Ascending aorta (tissue), 2 donors: ENCODE results near the gene TBC1D20. TPM values are rescaled to one million over a fixed set of nuclear protein-coding genes. Genes with fewer than 3 reads are reported as not detected.
A peak's percentile ranks its signal among the peaks of the same experiment; 100 is the strongest.

Experiments used
- DNase-seq, 2 donors: peaks; one replicate each; pipeline ENCODE4 v3.0.0-alpha.2; 2019; ENCODE audit warnings: low spot score in 2 of 2
- H3K27ac ChIP-seq, 2 donors: fragments of 200-600 bp; sonication (generic); one replicate each; pipeline ENCODE4 v1.5.1; 2016 to 2017; ENCODE audit warnings: mild to moderate bottlenecking in 1 of 2
- H3K27me3 ChIP-seq: fragments of 200-600 bp; sonication (generic); one replicate; pipeline ENCODE4 v1.5.1; 2017
- H3K36me3 ChIP-seq, 2 donors: fragments of 200-600 bp; sonication (generic); one replicate each; pipeline ENCODE4 v1.5.1; 2016
- H3K4me1 ChIP-seq, 2 donors: fragments of 200-600 bp; sonication (generic); one replicate each; pipeline ENCODE4 v1.5.1; 2016 to 2017; ENCODE audit warnings: mild to moderate bottlenecking in 1 of 2
- H3K4me3 ChIP-seq, 2 donors: fragments of 200-600 bp; sonication (generic); one replicate each; pipeline ENCODE4 v1.5.1; 2016 to 2017; ENCODE audit warnings: mild to moderate bottlenecking in 1 of 2
- H3K9me3 ChIP-seq, 2 donors: fragments of 200-600 bp; sonication (generic); one replicate each; pipeline ENCODE4 v1.5.1; 2016
- CTCF ChIP-seq, 3 experiments: fragments of 200-600 bp in 2 of 3; fragments of 450-650 bp in 1 of 3; sonication (generic) in 2 of 3; IDR thresholded peaks; one replicate each; pipeline ENCODE4 v1.5.1; 2016 to 2019; ENCODE audit warnings: antibody characterized with exemption in 3 of 3, mild to moderate bottlenecking in 1 of 3, moderate library complexity in 1 of 3
- intact Hi-C: fragments of 100-400 bp; cut with DNase I; formaldehyde crosslinking; loops from one replicate; pipeline ENCODE4 v1.15.1; 2023
- total RNA-seq: library from RNA; depleted of rRNA; stranded (reverse); fragments of >200 nt; gene quantifications from one replicate; pipeline ENCODE4 v1.1.0, GENCODE V29; 2016

The TBC1D20 gene
- total RNA-seq, 1 donor from 2014 or later: 32.5 TPM

- H3K9me3 ChIP-seq: no peaks in the 10 kb centered on the region
- H3K4me1 ChIP-seq: no peaks in the 10 kb centered on the region
- peaks cover 40 to 71% of the 10 kb centered on the region in 2 donors for H3K36me3 ChIP-seq
- H3K4me3 ChIP-seq: no peak overlapping the region
- H3K27me3 ChIP-seq: no peaks in the 10 kb centered on the region
- peak in 1 of 2 donors; percentile 51 for DNase-seq
- no peak overlapping the region for H3K27ac ChIP-seq
- no peak for TF ChIP-seq CTCF (IDR thresholded peaks at IDR 0.05)
- intact Hi-C loops: loop anchor here (5.0 kb wide), 1 partner anchor 47 kb away; no protein-coding TSS in a partner anchor
These were observed 32.0 kb downstream of the TBC1D20 start for GRCh38 chr20:430091-430999.

- no peak for TF ChIP-seq CTCF (IDR thresholded peaks at IDR 0.05)
- Histone ChIP-seq H3K9me3 (no peaks in the 10 kb centered on the region), H3K4me1 (no peaks in the 10 kb centered on the region), H3K27ac (no peak overlapping the region), H3K4me3 (no peak overlapping the region), H3K27me3 (no peaks in the 10 kb centered on the region), H3K36me3 (peaks cover 34 to 69% of the 10 kb centered on the region in 2 donors)
- intact Hi-C loops: no loop called here
- DNase-seq: peak in 1 of 2 donors; percentile 52
These were observed 33.6 kb downstream of the TBC1D20 start for GRCh38 chr20:428658-429200.

- Histone ChIP-seq H3K9me3 (no peaks in the 10 kb centered on the region), H3K27me3 (no peaks in the 10 kb centered on the region), H3K27ac (no peak overlapping the region), H3K36me3 (peaks cover 38 to 75% of the 10 kb centered on the region in 2 donors), H3K4me3 (no peak overlapping the region), H3K4me1 (no peaks in the 10 kb centered on the region)
- intact Hi-C loops: no loop called here
- no peak for TF ChIP-seq CTCF (IDR thresholded peaks at IDR 0.05)
- peak in 1 of 2 donors; percentile 50 for DNase-seq
These were observed 34.3 kb downstream of the TBC1D20 start for GRCh38 chr20:427849-428657.

GRCh38 chr20:427401-427800, 34.9 kb downstream of the TBC1D20 start:
- Histone ChIP-seq H3K4me3 (no peak overlapping the region), H3K9me3 (no peaks in the 10 kb centered on the region), H3K4me1 (no peaks in the 10 kb centered on the region), H3K36me3 (peaks cover 44 to 77% of the 10 kb centered on the region in 2 donors), H3K27me3 (no peaks in the 10 kb centered on the region), H3K27ac (no peak overlapping the region)
- peak in 1 of 2 donors; percentile 44 for DNase-seq
- no peak for TF ChIP-seq CTCF (IDR thresholded peaks at IDR 0.05)
- intact Hi-C loops: no loop called here

GRCh38 chr20:426566-426965, 35.8 kb downstream of the TBC1D20 start:
- Histone ChIP-seq H3K27ac (no peak overlapping the region), H3K36me3 (peaks cover 52 to 80% of the 10 kb centered on the region in 2 donors), H3K9me3 (no peaks in the 10 kb centered on the region), H3K27me3 (no peaks in the 10 kb centered on the region), H3K4me3 (no peak overlapping the region), H3K4me1 (no peaks in the 10 kb centered on the region)
- DNase-seq: no peak
- no peak for TF ChIP-seq CTCF (IDR thresholded peaks at IDR 0.05)
- intact Hi-C loops: no loop called here
